ENCODE measurements around the gene ARFIP2. TPM values are rescaled to one million over a fixed set of nuclear protein-coding genes. Genes with fewer than 3 reads are reported as not detected.

ARFIP2 gene, protein sequence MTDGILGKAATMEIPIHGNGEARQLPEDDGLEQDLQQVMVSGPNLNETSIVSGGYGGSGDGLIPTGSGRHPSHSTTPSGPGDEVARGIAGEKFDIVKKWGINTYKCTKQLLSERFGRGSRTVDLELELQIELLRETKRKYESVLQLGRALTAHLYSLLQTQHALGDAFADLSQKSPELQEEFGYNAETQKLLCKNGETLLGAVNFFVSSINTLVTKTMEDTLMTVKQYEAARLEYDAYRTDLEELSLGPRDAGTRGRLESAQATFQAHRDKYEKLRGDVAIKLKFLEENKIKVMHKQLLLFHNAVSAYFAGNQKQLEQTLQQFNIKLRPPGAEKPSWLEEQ
- total RNA-seq, result 10 to 100 TPM; 43.9 to 51.2 (median 48.6) TPM

DNA sequence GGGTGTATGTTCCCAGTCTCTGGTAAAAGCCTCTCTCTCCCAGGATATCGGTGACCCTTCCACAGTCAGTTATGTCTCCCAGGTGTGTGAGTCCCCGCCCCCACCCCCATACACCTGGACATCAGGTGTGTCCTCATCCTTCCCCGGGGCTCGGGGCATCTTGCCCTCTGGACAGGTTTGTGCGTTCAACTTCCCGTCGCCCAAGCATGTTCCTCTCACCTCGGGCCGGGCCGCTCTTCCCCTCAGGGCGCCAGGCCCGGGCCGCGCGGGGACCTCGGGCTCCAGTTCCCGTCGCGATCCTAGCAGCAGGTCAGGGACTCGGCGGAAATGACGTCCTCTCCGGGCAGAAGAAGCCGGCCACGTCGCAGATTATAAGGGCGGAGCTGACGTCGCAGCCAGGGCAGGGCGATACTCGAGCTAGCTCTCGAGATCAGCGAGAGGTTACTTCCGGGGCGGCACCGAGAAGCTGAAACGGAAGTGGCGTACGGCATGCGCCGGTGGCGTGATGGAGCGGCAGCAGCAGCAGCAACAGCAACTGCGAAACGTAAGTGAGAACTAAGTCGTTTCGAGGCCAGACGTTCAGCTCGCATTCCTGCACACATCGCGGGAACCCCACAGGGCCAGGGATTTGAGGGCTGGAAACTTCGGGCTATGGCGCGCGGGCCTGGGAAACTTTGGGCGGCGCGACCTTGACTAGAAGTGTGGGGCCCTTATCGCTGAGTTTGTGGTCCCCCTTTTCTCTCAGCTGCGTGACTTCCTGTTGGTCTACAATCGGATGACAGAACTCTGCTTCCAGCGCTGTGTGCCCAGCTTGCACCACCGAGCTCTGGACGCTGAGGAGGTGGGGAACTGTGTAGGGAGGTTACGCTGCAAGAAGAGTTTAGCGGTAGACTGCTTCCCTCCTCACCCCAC lies at the start of gene ARFIP2, which contains the start of gene TIMM10B:
ARFIP2 (minus strand) TSS at position 320 of the 912 bp plus-strand sequence. CDS start 910 bp downstream, outside the sequence.
TIMM10B (plus strand) TSS at position 490 of the 912 bp plus-strand sequence; CDS start at position 506, 16 bp downstream.
- Histone ChIP-seq H3K4me1 (peaks cover 20 to 46% (median 34%) of the 10 kb centered on the region in 4 donors), H3K36me3 (peaks cover 18 to 74% (median 65%) of the 10 kb centered on the region in 4 donors), H3K27ac (replicated peaks in 1 of 4) (peak within 1 kb of the TSS; percentile 91 to 92 (median 91)), H3K27me3 (no peaks in the 10 kb centered on the region), H3K9me3 (no peaks in the 10 kb centered on the region), H3K4me3 (peak within 1 kb of the TSS; percentile 62 to 82 (median 77))
- DNase-seq (ENCODE audit: extremely low spot score), result peak; percentile 99
- intact Hi-C loops (cut with DNase I), result no loop called here
- 0% methylated on average over 39 of the region's 66 CpGs for WGBS
- TF ChIP-seq POLR2A (IDR thresholded peaks at IDR 0.05; ENCODE audit: low read depth) (peak; percentile 68), EP300 (IDR thresholded peaks at IDR 0.05) (no peak), POLR2AphosphoS5 (IDR thresholded peaks at IDR 0.05) (peak; percentile 99 to 100)
- TF ChIP-seq, protein P1, sequence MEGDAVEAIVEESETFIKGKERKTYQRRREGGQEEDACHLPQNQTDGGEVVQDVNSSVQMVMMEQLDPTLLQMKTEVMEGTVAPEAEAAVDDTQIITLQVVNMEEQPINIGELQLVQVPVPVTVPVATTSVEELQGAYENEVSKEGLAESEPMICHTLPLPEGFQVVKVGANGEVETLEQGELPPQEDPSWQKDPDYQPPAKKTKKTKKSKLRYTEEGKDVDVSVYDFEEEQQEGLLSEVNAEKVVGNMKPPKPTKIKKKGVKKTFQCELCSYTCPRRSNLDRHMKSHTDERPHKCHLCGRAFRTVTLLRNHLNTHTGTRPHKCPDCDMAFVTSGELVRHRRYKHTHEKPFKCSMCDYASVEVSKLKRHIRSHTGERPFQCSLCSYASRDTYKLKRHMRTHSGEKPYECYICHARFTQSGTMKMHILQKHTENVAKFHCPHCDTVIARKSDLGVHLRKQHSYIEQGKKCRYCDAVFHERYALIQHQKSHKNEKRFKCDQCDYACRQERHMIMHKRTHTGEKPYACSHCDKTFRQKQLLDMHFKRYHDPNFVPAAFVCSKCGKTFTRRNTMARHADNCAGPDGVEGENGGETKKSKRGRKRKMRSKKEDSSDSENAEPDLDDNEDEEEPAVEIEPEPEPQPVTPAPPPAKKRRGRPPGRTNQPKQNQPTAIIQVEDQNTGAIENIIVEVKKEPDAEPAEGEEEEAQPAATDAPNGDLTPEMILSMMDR (IDR thresholded peaks at IDR 0.05), result peak in 1 of 3 experiments; percentile 20

DNA sequence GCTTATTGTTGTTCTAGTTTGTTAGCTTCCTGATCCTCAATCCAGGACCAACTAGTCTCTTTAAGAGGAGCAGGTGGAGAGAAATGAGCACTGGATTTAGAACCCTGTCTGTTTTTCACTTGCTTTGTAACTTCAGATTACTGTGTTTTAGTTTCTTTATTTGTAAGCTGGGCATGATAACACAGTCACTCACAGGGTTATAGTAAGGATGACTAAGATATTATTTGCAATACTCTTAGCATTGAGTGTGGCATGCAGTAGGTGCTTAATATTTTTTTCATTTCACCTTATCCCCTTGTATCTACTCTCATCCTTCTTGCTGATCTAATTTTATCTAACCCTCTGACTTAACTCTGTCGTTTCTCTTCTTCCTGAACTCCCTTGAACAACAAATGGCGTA lies 49.7 kb upstream of the ARFIP2 start:
- H3K36me3 ChIP-seq, result peaks cover 4 to 51% (median 32%) of the 10 kb centered on the region in 4 donors
- TF ChIP-seq POLR2AphosphoS5 (IDR thresholded peaks at IDR 0.05), result no peak
- TF ChIP-seq, protein P1 (IDR thresholded peaks at IDR 0.05), result no peak
- TF ChIP-seq POLR2A (IDR thresholded peaks at IDR 0.05; ENCODE audit: low read depth), result no peak
- no peak for TF ChIP-seq EP300 (IDR thresholded peaks at IDR 0.05)
- intact Hi-C loops (cut with DNase I), result loop anchor here (5.0 kb wide), 2 partner anchors 151 to 176 kb away; partner anchors contain the start of gene MRPL17

DNA sequence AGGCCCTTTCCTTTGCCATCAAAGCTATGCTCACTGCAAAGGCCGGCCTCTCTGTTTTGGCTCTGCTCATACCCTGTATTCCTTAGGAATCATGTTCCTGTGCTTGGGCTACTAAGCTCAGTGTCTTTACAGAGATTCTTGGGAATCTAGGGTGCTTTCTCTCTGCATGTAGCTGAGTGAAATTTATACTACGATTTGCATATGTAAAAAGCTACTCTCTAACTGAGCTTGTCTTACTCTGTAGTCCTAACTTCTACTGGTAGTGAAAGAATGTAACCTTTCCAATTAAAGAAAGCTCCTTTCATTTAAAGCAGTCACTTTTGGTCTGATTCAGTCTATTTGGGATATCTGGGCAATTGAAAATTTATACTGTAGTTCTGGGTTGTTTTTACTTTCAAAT lies 48.1 kb upstream of the ARFIP2 start:
- intact Hi-C loops (cut with DNase I), result no loop called here
- no peak for DNase-seq (ENCODE audit: extremely low spot score)
- H3K4me1 ChIP-seq, result no peaks in the 10 kb centered on the region
- 100% methylated on average over 2 of the region's 2 CpGs for WGBS
- H3K4me3 ChIP-seq, result no peak overlapping the region
- H3K9me3 ChIP-seq, result no peaks in the 10 kb centered on the region
- no peaks in the 10 kb centered on the region for H3K27me3 ChIP-seq
- no peak overlapping the region for H3K27ac ChIP-seq (replicated peaks in 1 of 4)
- H3K36me3 ChIP-seq, result peaks cover 4 to 42% (median 31%) of the 10 kb centered on the region in 4 donors
- TF ChIP-seq POLR2A (IDR thresholded peaks at IDR 0.05; ENCODE audit: low read depth) (no peak), POLR2AphosphoS5 (IDR thresholded peaks at IDR 0.05) (no peak), EP300 (IDR thresholded peaks at IDR 0.05) (no peak)
- TF ChIP-seq, protein P1 (IDR thresholded peaks at IDR 0.05), result no peak

More for the DNA sequence above, 49.7 kb upstream of the ARFIP2 start:
- H3K4me3 ChIP-seq, result no peak overlapping the region
- H3K4me1 ChIP-seq, result no peaks in the 10 kb centered on the region
- H3K9me3 ChIP-seq, result no peaks in the 10 kb centered on the region
- 85% methylated on average over 2 of the region's 2 CpGs for WGBS
- no peak overlapping the region for H3K27ac ChIP-seq (replicated peaks in 1 of 4)
- H3K27me3 ChIP-seq, result no peaks in the 10 kb centered on the region
- DNase-seq (ENCODE audit: extremely low spot score), result no peak

DNA sequence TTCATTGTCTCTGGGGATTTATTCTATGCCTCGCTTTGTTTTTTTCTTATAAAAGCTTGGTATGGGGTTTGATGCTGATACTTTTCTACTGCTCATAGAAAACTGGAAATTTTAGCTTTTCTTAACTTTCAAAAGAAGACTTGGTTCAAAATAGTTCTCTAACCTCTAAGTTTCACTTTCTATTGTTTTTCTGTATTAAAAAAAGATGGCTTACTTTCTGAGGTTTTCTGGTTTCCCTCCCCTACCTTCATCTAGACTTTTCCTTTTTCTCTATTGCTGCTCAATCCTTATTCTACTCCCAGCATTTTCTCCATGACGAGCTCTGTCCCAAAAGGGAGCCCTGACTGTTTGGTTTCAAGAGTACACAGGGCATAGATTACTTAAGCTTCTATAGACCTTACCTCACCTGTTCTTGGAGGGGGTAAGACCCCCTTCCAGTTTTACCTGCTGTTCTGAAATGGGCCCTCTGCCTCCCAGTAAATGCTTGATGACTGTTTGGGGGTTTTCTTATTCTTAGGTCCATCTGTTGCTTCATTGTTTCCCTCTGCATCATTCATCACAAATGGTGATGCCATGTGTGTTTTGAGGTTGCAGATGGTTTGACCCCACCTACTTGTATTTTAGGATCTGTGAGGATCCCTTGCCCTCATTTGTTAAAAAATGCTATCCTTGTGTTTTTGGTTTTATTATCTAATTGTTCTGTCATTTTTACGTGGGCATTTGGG lies 45.4 kb upstream of the ARFIP2 start:
- Histone ChIP-seq H3K36me3 (peaks cover 0 to 29% (median 16%) of the 10 kb centered on the region in 4 donors), H3K4me3 (no peak overlapping the region), H3K27me3 (no peaks in the 10 kb centered on the region), H3K4me1 (no peaks in the 10 kb centered on the region), H3K27ac (replicated peaks in 1 of 4) (no peak overlapping the region), H3K9me3 (no peaks in the 10 kb centered on the region)
- intact Hi-C loops (cut with DNase I), result no loop called here
- no peak for DNase-seq (ENCODE audit: extremely low spot score)
- TF ChIP-seq, protein P1 (IDR thresholded peaks at IDR 0.05), result no peak
- no peak for TF ChIP-seq POLR2A (IDR thresholded peaks at IDR 0.05; ENCODE audit: low read depth)
- TF ChIP-seq POLR2AphosphoS5 (IDR thresholded peaks at IDR 0.05), result no peak
- TF ChIP-seq EP300 (IDR thresholded peaks at IDR 0.05), result no peak
- 92% methylated on average over 3 of the region's 3 CpGs for WGBS

All from esophagus muscularis mucosa (tissue), 4 donors.